GM10248 (cell line): Measurements from ENCODE around the gene SLC22A23.

ENCODE experiments used
- CTCF ChIA-PET: fragments of 300-600 bp; sonication (Branson Sonifier 250); formaldehyde crosslinking; extraction: SDS; loops from one replicate; lab custom pipeline; 2021; ENCODE audit warnings: antibody characterized with exemption; lab: Yijun Ruan, JAX
- POLR2A ChIA-PET: fragments of 350-650 bp; sonication (Branson Sonifier 250); formaldehyde crosslinking; extraction: SDS; loops from one replicate; lab custom pipeline; 2020; ENCODE audit warnings: antibody characterized with exemption; lab: Yijun Ruan, JAX
- DNase-seq: peaks from one replicate; pipeline ENCODE4 v3.0.0; 2012; ENCODE audit errors: extremely low spot score
- CTCF ChIP-seq: IDR thresholded peaks from 2 replicates; pipeline ENCODE4 v1.5.1; 2012; ENCODE audit warnings: mild to moderate bottlenecking, low read depth; ENCODE audit errors: extremely low read depth, missing control alignments, control extremely low read depth

Gene SLC22A23

GRCh38 chr6:3347247-3347646 is 109.6 kb downstream of the SLC22A23 start:
- no peak for DNase-seq
- no peak for TF ChIP-seq CTCF
- ChIA-PET POLR2A (no interaction called here), CTCF (interaction anchor here (1.5 to 2.3 kb wide), 3 partner anchors 8 to 14 kb away, joined by 3 to 9 read pairs (median 6); no protein-coding TSS in a partner anchor)

- ChIA-PET CTCF (interaction anchor here (0.8 to 1.7 kb wide), 5 partner anchors 9 to 18 kb away, joined by 3 to 6 read pairs (median 3); no protein-coding TSS in a partner anchor), POLR2A (no interaction called here)
- no peak for DNase-seq
- TF ChIP-seq CTCF, result no peak
These were observed 110.4 kb downstream of the SLC22A23 start for GRCh38 chr6:3346476-3346875.

GRCh38 chr6:3345836-3346235 is 111.0 kb downstream of the SLC22A23 start:
- POLR2A ChIA-PET, result no interaction called here
- no peak for DNase-seq

GRCh38 chr6:3343089-3343883 is 113.6 kb downstream of the SLC22A23 start:
- no peak for DNase-seq
- TF ChIP-seq CTCF, result no peak
- ChIA-PET POLR2A (no interaction called here), CTCF (no interaction called here)

More at GRCh38 chr6:3345836-3346235, 111.0 kb downstream of the SLC22A23 start:
- TF ChIP-seq CTCF, result no peak
- CTCF ChIA-PET, result interaction anchor here (0.8 to 1.7 kb wide), 5 partner anchors 8 to 19 kb away, joined by 3 to 6 read pairs (median 3); no protein-coding TSS in a partner anchor

GRCh38 chr6:3341467-3341866 is 115.4 kb downstream of the SLC22A23 start:
- no peak for DNase-seq
- no peak for TF ChIP-seq CTCF
- POLR2A ChIA-PET, result no interaction called here
- CTCF ChIA-PET, result interaction anchor here (1.2 kb wide), 1 partner anchor 83 kb away, joined by 3 read pairs; no protein-coding TSS in a partner anchor

- no peak for DNase-seq
- TF ChIP-seq CTCF, result no peak
- CTCF ChIA-PET, result interaction anchor here (1.2 kb wide), 1 partner anchor 84 kb away, joined by 3 read pairs; no protein-coding TSS in a partner anchor
- POLR2A ChIA-PET, result no interaction called here
These were observed 116.0 kb downstream of the SLC22A23 start for GRCh38 chr6:3340894-3341293.
